ENCODE data around the gene INPP5A.
A peak's percentile ranks its signal among the peaks of the same experiment; 100 is the strongest.

INPP5A gene

DNA sequence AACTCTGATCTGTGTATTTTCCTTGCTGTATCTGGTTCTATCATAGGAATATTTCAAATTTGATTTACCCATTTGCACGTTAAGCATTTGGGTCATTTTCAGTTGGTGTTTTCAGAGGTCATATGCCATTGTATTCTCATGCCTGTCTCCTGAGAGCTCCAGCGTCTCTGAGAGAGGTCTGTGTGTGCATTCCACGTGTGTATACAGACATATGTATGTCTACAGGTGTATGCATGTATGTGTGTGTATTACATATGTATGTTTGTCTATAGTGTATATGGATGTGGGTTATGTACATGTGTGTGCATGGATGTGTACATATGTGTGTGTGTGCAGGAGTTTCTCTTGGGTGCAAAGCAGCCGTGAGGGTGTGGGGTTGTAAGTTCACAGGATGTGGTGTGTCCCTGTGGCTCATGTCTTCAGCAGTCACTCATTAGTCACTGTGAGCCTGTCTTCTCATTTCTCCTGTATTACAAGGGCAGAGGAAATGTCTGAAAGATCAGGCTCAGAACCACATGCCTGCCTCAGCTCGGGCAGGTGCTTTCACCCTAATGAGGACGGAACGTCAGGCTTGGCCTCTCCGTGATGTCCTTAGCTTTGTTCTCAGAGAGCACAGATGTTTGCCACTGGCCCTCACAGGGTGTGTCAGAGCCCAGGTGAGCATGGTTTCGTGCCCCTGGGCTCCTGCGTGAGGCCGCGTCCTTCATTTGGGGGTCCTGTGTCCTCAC, 146.7 kb downstream of the INPP5A start:
- peak; percentile 14 for DNase-seq

DNA sequence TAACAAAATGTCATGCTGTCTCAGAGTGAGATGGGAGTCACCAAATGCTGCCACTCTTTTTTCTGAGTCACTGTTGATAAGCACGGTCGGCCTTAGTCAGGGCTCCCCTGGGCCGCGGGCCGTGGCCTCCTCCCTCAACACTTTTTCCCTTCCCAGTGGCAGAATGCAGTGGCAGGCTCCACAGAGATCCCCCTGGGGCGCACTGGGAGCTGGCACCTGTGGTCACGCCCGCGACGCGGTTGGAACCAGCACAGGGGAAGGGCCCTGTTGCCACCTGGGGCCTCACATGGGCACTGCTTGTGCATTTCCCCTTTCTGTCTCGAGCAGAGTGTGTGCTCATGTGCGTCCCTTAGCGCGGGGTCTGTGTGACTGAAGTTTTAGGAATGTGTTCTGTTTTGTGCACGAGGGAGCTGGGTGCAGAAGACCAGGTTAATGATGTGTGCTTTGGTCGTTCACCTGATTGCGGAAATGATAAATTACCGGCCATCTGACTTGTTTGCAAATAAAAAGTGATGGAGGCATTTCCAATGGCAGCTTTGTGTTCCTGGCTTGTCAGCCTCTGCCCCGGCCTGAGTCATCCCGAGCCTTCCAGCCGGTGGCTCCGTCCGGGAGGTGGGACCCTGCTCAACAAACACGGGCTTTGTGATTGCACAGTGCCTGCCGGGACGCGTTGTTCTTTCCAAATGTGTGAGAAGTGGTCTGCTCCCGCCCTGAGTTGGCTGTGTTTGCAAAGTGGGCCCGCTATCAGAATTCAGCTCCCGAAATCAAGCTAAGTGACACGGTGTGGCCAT, 147.7 kb downstream of the INPP5A start:
- no peak for DNase-seq

DNA sequence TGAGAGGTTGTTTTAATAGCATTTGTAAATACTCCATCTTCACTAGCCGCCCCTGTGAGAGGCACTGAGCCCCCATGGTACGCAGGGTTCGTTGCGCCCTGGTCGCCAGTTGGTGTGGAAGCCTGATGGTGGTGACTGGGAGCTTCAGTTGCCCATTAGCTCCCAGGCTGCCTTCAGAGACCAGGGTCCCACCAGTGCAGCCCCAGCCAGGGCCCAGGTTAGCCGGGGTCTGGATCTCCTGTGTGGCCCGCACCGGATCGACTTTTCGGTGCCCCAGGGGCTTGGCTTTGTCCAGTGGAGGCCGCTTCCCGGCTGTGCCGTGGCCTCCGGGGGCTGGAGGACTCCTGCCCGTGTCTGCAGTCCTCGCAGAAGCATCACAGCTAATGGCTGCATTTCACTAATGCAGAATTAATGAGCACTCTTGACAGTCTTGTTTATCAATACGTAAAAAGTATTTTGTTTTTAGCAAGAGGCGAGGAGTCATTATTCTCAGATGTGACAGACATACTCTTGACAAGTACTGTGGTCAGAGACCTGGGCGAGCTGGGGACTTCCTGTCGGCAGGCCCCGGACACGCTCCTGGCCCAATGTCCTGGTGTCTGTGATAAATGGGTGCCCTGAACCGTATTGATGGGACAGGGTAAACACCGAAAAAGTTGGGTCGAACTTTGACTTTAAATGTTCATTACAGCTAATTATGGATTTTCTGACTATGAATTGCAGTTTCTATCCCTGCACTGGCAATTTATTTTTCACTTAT, 148.5 kb downstream of the INPP5A start:
- no peak for DNase-seq

DNA sequence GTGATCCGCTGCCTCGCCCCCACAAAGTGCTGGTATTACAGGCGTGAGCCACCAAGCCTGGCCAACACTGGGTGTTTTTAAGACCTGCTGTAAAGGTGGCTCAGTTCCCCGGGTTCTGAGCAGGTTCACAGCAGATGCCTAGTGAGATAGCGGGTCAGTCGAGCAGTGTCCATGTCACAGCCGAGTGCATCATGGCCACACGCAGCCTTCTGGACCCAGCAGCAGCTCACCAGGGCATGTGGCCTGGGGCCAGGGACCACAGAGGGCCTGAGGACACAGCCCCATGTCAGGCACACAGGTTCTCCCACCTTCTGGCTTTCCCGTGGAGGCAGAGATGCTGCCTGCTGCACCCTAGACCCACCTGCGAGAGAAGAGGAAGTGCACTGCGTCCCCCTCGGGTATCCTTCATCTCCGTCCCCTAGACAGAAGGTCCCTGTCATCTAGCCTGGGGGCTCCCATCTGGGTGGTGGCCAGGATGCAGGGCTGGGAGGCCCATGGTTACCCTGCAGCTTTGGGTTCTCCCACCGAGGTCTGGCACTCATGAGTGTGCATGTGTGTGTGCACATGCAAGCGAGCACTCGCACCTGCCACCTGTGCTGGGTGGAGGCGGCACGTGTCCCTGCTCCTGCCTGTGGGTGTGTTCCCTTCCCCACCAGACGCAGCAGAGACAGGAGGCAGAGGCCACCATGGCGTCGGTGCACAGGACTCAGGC, 149.8 kb downstream of the INPP5A start:
- DNase-seq, result no peak

DNA sequence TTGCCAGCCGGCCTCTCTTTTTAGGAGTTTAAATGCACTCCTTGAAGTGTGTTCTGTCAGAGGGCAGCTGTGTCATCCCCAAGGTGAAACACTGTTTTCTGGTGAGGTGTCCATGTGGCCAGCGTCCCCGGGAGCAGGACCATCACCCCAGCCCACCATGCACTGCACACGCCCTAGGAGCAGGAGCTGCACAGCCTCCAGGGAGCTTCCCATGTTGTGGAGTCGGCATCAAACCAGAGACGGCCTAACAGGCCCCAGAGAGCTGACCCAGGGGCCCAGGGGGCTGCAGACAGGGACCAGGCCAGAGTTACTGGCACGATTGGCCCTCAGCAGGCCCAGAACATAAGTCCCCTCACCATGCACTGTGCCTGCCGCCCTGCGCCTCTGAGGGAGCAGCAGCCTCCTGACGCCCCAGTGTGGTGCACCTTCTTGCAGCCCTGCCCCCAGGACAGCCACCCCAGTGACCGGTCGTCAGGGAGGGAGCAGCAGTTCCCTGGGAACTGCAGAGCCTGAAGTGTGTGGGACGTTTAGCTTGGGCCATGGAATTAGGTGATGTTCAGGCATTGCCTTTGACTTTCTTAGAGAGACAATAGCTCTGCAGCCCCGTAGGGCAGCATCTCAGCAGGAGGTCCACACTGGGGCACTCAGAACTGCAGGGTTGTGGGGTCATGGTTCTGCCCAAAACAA, 150.4 kb downstream of the INPP5A start:
- no peak for DNase-seq

DNA sequence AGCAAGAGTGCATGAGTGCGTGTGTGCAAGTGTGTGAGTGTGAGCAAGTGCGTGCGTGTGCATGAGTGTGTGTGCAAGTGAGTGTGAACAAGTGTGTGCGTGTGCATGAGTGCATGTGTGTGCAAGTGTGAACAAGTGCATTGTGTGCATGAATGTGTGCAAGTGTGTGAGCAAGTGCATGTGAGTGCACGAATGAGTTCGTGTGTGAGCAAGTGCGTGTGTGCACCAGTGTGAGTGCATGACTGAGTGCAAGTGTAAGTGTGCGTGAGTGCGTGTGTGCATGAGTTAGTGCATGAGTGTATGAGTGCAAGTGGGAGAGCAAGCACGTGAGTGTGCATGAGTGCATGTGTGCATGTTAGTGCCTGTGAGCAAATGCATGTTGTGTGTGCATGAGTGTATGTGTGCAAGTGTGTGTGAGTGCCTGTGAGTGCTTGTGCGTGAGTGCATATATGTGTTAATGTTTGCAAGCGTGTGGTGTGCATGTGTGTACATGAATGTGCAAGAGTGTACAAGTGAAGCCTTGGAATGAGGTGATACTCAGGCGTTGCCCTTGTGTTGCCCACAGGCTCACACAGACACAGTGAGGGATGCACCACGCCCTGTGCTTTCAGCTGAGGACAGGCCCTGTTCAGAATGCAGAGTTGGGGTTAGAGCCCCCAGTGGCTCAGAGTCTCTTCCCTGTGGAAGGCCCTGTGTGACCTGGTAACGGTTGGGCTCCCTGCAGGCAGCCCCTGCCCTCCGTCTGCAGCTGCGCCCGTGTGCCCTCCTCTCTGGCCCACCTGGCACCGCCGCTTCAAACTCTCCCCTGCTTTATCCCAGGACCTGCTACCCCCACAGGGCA, 151.2 kb downstream of the INPP5A start:
- no peak for DNase-seq

DNA sequence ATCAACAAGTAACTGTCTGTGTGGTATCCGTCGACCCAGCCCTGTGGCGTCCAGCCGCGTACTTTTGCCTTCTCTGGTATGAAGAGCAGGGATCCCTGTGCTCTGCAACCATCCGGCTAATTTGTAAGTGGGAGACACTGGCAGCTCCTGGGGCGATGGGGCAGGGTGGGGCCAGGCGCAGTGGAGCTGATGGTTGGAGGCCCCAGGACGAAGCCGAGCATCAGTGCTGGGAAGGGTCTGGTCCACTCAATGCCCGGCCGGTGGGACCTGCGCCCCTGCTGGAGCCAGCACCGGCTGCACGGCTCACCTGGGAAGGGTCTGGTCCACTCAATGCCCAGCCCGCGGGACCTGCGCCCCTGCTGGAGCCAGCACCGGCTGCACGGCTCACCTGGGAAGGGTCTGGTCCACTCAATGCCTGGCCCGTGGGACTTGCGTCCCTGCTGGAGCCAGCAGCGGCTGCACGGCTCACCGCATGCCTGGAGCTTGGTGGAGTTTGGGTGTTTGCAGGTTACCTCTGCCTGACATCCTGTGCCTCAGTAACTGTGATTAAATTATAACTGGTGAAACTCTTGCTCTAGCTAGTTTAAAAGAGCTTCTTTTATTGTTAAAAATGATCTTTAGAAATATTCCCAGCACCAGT, 152.3 kb downstream of the INPP5A start:
- no peak for DNase-seq

DNA sequence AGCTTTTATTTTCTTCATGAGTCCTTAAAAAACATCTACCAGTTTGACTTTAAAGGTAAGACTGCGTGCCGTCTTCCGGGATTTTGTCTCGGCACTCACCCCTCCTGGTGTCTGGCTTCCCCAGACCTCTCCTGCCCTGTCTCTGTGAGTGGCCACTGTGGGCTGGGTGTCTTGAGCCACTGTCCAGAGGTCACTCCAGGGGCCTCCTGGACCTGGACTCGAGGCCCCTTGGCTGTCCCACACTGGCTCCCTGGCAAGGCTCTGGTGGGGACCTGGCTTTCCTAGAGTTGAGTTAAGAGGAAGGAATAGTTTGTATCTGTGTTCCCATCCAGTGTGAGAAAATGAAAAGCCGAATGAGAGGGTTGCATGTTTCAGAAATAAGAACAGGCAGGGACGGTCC, 152.8 kb downstream of the INPP5A start:
- DNase-seq, result no peak

DNA sequence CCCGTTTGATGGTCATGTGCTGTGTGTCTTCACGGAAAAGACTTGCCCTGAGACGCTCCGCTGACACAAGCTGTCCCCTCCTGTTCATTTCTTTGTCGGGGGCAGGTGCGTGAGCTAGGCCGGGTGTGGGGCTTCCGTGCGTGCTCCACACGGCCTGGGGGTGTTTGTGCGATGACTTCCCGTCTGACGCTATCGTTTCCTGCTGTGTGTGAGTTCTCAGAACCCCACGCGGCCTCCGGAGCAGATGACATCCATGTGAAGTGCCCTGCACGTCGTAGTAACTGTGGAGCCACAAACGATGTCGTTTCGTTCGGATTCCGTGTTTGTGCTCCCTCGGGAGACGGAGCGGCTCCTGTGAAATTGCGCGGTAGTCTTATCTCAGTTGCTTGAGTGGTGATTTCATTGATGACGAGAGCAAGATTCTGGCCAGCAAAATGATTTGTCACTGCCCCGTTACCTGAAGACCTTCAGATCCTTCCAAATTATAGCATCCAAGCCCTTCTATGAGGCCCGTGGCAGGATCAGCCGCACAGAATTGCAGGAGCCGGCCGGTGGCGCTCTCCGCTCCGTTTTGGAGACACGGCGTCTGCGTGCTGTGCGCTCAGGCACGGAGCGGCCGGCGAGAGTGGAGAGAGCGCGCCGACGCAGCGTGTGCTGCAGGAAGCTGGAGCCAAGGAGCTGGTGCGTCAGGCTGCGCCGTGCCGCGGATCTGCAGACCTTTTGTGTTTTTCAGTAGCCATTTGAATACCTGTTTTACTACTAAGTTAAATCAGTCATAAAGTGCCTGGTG, 153.4 kb downstream of the INPP5A start:
- no peak for DNase-seq

DNA sequence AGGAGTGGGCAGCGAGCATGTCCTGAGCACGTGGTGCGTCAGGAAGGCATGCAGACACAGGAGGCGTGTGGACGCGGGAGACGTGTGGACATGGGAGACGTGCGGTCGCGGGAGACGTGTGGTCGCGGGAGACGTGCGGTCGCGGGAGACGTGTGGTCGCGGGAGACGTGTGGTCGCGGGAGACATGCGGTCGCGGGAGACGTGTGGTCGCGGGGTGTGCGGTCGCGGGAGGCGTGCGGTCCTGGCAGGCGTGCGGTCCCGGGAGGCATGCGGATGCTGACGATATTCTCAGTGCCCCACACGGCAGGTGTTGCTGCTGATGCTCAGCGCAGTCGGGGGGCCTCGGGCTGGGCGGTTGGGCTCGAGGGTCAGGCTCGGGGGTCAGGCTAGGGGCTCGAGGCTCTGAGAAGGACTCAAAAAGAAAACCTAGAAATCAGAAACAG, 154.1 kb downstream of the INPP5A start:
- DNase-seq, result no peak

DNA sequence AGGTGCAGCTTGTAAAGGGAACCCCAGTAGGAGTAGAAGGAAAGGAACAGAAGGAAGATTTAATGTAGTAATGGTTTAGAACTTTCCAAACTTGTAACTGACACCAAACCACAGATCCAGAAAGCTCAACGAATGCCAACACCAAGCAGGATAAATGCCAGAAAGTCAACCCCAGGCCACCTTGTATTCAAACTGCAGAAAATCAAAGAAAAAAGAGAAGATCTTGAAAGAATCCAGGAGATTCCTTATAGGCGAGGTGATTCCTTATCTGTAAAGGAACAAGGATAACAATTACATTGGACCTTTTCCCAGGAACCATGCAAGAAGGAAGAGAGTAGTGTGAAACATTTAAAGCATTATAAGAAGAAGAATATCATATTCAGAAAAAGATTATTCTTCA, 154.7 kb downstream of the INPP5A start:
- peak; percentile 7 for DNase-seq

DNA sequence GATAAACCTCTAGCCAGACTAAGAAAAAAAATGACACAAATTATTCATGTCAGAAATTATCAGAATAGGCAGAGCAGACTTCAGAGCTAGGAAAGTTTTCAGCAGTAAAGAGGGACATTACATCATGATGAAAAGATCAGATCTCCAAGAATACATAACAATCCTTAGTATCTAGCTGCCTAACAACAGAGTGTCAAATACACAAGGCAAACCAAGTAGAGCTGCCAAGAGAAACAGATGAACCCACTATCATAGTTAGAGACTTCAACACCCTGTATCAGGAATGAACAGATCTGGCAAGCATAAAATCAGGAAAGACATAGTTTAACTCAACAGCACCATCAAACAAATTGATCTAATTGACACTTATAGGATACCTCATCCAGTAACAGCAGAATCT, 156.1 kb downstream of the INPP5A start:
- no peak for DNase-seq

DNA sequence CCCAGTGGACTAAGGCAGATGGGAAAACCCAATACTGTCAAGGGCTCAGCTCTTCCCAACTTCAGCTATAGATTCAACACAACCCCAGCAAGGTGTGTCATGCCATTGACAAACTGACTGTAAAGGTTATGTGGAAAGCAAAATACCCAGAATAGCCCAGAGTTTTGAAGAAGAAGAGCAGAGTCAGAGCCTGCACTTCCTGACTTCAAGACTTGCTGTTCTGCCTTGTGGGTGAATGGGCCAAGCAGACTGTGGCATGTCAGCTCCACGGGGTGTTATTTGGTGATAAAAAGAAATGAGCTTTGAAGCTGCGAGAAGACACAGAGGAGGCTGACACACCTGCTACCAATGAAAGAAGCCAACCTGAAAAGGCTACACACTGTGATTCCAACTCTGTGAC, 158.6 kb downstream of the INPP5A start:
- no peak for DNase-seq

DNA sequence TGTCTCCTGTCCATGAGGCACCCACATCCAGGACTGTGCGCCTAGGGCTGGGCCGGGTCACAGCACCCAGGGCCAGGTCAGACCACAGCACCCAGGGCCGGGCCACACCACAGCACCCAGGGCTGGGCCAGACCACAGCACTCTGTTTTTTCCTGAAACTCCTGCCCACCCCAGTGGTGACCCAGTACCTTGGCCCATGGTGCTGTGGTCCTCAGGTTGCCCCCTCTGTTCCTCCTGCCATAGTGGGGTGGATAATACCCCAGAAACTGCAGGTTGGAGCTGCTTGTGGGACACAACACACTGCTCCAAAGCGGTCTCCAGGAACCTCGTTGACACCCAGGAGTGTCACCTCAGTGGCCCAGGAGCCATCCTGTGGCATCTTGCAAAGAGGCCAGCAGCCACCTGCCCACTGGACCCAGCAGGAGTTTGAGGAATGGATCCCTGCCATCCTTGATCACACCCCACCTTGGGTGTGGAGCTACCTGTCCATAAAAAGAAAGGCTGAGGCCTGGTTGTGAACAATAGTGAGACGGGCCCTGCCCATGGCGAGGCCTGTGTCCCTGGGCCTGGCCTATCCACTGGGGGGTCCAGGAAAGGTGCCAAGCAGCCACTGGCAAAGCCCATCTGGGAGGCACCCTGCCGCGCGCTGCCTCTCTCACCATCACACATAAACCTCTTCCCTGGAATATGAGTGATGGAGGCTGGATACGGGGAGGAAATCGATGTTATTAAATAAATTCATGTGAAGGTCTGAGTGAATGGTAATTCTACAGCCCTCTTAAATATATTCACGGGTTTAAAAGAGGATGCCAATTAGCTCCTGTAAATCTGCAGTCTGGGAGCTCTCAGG, 159.4 kb downstream of the INPP5A start:
- DNase-seq, result no peak

DNA sequence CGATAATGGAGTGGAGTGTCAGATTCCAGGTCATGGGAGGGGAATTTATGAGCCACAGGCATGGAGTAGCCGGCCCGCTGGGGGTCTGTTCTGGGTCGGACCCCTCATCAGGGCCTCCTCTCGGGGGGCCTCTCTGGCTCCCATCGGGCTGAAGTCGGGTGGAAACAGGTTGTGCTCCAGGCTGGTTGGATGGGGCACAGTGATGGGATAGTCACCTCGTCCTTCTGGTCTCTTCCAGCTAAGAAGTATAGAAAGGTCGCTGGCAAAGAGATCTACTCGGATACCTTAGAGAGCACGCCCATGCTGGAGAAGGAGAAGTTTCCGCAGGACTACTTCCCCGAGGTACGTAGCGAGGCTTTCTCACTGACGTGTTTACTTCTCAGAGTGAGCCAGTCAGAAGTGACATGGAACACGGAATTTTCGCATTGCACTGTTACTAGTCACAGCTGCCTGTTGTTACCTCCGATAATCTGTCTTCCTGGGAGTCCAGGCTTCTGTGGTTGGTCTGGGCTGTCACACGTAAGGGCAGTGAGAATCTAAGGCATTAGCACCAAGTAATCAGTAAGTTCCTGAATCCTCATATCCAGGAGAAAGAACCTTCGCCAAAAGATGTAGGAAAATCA, 160.1 kb downstream of the INPP5A start:
- no peak for DNase-seq

DNA sequence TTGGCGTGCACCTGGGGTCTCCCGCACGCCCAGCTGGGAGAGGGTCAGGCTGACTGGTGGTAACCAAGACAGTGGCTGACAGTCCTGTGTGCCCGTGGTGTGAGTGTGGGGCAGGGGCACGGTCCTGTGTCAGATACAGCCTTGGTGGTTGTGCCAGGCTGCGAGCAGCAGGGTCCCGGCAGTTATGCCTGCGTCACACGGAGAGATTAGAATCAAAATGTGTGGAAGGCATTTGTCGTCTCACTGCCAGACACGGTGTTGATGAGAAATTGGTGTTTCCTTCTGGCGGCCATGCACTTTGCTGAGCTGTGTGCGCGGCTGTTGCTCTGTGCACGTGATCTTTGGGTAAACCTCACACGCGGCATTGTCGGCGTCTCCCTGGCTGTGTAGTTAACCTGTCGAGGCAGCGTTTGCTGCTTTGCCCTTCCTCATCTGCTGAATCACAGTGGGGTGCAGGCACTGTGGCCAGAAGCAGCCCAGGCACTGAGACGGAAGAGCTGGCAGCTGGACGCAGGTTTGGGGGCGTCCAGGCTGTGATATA, 160.7 kb downstream of the INPP5A start:
- DNase-seq, result no peak

DNA sequence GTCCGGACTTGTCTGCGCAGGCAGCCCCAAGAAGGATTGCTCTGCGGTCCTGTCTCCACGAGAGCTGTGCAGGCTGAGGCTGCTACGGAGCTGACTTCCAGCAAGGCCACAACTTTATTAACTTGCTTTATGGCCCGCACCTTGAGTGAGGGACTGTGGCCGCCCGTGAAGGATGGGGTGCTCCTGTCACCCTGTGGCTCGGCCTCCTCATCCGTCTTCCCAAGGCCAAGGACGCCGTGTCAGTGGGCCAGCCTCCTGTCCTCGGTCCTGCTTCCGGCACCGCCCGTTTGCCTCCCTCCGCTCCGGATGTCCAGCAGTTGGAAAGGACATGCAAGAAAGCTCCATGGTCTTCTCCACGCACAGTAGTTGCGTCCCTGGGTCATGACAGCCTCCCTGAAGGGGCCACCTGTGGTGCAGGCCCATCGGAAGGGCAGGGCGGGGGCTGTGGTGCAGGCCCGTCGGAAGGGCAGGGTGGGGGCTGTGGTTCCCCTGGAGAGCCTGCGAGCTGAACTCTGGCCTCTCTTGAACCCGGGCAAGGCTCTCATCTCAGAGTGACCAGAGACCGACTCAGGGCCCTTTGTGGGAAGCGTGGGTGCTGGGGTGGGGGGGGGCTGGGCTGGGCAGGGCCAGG, 161.3 kb downstream of the INPP5A start:
- no peak for DNase-seq
